ENCODE data around the gene PRTN3. TPM values are rescaled to one million over a fixed set of nuclear protein-coding genes. Genes with fewer than 3 reads are reported as not detected.
"Not testable (repeated sequence)": the region's sequence is repeated elsewhere in the genome, so short reads cannot be mapped to it uniquely, and the experiment has no call there.

PRTN3 gene
- polyA plus RNA-seq, 4 donors = 0.41 TPM; not detected in 3

GRCh38 chr19:873561-874041 lies 32.8 kb downstream of the PRTN3 start:
- Histone ChIP-seq H3K4me3 (ENCODE audit: low read depth in 1 of 3, low read length in 3 of 3) (no peak overlapping the region), H3K27me3 (ENCODE audit: control insufficient read depth in 3 of 3, insufficient read depth in 3 of 3, low read length in 3 of 3) (no peaks in the 10 kb centered on the region), H3K36me3 (ENCODE audit: control insufficient read depth in 3 of 3, insufficient read depth in 2 of 3, low read depth in 1 of 3, low read length in 3 of 3) (peaks cover 4 to 82% (median 6%) of the 10 kb centered on the region in 3 donors), H3K27ac (ENCODE audit: low read depth in 1 of 3, low read length in 2 of 3) (no peak overlapping the region), H3K9me3 (ENCODE audit: control insufficient read depth in 2 of 2, insufficient read depth in 1 of 2, low read depth in 1 of 2, low read length in 1 of 2) (no peaks in the 10 kb centered on the region), H3K4me1 (ENCODE audit: control insufficient read depth in 3 of 3, insufficient read depth in 2 of 3, low read depth in 1 of 3, low read length in 2 of 3) (peaks cover 0 to 3% (median 0%) of the 10 kb centered on the region in 3 donors)
- DNase-seq (no peak), FAIRE-seq (no peak)
- 93 to 96% (median 95%) methylated on average over 19 to 22 of the region's 22 CpGs for WGBS, 3 donors

- H3K27me3 ChIP-seq (ENCODE audit: control insufficient read depth in 3 of 3, insufficient read depth in 3 of 3, low read length in 3 of 3) = no peaks in the 10 kb centered on the region
- H3K9me3 ChIP-seq (ENCODE audit: control insufficient read depth in 2 of 2, insufficient read depth in 1 of 2, low read depth in 1 of 2, low read length in 1 of 2) = no peaks in the 10 kb centered on the region
- no peak overlapping the region for H3K4me3 ChIP-seq (ENCODE audit: low read depth in 1 of 3, low read length in 3 of 3)
- peaks cover 4 to 79% (median 6%) of the 10 kb centered on the region in 3 donors for H3K36me3 ChIP-seq (ENCODE audit: control insufficient read depth in 3 of 3, insufficient read depth in 2 of 3, low read depth in 1 of 3, low read length in 3 of 3)
- no peak overlapping the region for H3K27ac ChIP-seq (ENCODE audit: low read depth in 1 of 3, low read length in 2 of 3)
- peaks cover 0 to 3% (median 0%) of the 10 kb centered on the region in 3 donors for H3K4me1 ChIP-seq (ENCODE audit: control insufficient read depth in 3 of 3, insufficient read depth in 2 of 3, low read depth in 1 of 3, low read length in 2 of 3)
- FAIRE-seq = no peak
- no peak for DNase-seq
- WGBS, 3 donors = 94 to 96% (median 96%) methylated on average over 28 of the region's 28 CpGs
These were observed 34.6 kb downstream of the PRTN3 start for GRCh38 chr19:875265-875879.

GRCh38 chr19:876089-876488 lies 35.3 kb downstream of the PRTN3 start:
- DNase-seq (no peak), FAIRE-seq (no peak)
- H3K9me3 ChIP-seq (ENCODE audit: control insufficient read depth in 2 of 2, insufficient read depth in 1 of 2, low read depth in 1 of 2, low read length in 1 of 2) = no peaks in the 10 kb centered on the region
- peaks cover 6 to 79% (median 7%) of the 10 kb centered on the region in 3 donors for H3K36me3 ChIP-seq (ENCODE audit: control insufficient read depth in 3 of 3, insufficient read depth in 2 of 3, low read depth in 1 of 3, low read length in 3 of 3)
- no peak overlapping the region for H3K27ac ChIP-seq (ENCODE audit: low read depth in 1 of 3, low read length in 2 of 3)
- 77 to 83% (median 82%) methylated on average over 18 of the region's 18 CpGs for WGBS, 3 donors
- no peak overlapping the region for H3K4me3 ChIP-seq (ENCODE audit: low read depth in 1 of 3, low read length in 3 of 3)
- peaks cover 0 to 3% (median 0%) of the 10 kb centered on the region in 3 donors for H3K4me1 ChIP-seq (ENCODE audit: control insufficient read depth in 3 of 3, insufficient read depth in 2 of 3, low read depth in 1 of 3, low read length in 2 of 3)
- no peaks in the 10 kb centered on the region for H3K27me3 ChIP-seq (ENCODE audit: control insufficient read depth in 3 of 3, insufficient read depth in 3 of 3, low read length in 3 of 3)

DNA sequence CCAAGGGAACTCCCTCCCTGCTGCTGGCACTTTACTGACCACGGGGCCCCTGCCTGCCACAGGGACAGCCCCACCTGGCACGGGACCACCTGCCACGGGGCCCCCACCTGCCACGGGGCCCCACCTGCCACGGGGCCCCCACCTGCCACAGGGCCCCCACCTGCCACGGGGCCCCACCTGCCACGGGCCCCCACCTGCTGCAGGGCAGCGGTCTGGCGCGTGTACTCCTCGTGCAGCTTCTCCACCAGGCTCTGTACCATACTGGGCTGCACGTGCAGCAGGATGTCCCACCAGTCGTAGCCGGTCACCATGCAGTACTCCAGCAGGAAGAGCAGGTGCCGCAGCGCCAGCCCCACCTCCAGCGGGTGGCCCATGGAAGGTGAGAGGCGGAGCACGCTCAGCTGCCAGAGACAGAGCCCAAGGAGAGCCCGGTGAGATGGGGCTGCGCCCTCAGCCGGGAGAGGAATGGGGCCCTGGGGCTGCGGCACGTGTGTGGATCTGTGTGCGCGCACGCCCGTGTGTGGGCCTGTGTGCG lies 36.0 kb downstream of the PRTN3 start:
- Histone ChIP-seq H3K4me1 (ENCODE audit: control insufficient read depth in 3 of 3, insufficient read depth in 2 of 3, low read depth in 1 of 3, low read length in 2 of 3) (peaks cover 0 to 3% (median 0%) of the 10 kb centered on the region in 3 donors), H3K27ac (ENCODE audit: low read depth in 1 of 3, low read length in 2 of 3) (no peak overlapping the region), H3K36me3 (ENCODE audit: control insufficient read depth in 3 of 3, insufficient read depth in 2 of 3, low read depth in 1 of 3, low read length in 3 of 3) (peaks cover 8 to 81% (median 12%) of the 10 kb centered on the region in 3 donors), H3K9me3 (ENCODE audit: control insufficient read depth in 2 of 2, insufficient read depth in 1 of 2, low read depth in 1 of 2, low read length in 1 of 2) (no peaks in the 10 kb centered on the region), H3K4me3 (ENCODE audit: low read depth in 1 of 3, low read length in 3 of 3) (no peak overlapping the region), H3K27me3 (ENCODE audit: control insufficient read depth in 3 of 3, insufficient read depth in 3 of 3, low read length in 3 of 3) (no peaks in the 10 kb centered on the region)
- FAIRE-seq (no peak), DNase-seq (no peak)
- WGBS, 3 donors = 86 to 87% (median 87%) methylated on average over 22 to 29 of the region's 29 CpGs

GRCh38 chr19:877992-878660 lies 37.3 kb downstream of the PRTN3 start:
- 89 to 92% (median 92%) methylated on average over 19 to 23 of the region's 23 CpGs for WGBS, 3 donors
- peaks cover 8 to 86% (median 12%) of the 10 kb centered on the region in 3 donors for H3K36me3 ChIP-seq (ENCODE audit: control insufficient read depth in 3 of 3, insufficient read depth in 2 of 3, low read depth in 1 of 3, low read length in 3 of 3)
- H3K9me3 ChIP-seq (ENCODE audit: control insufficient read depth in 2 of 2, insufficient read depth in 1 of 2, low read depth in 1 of 2, low read length in 1 of 2); H3K27ac ChIP-seq (ENCODE audit: low read depth in 1 of 3, low read length in 2 of 3); DNase-seq; FAIRE-seq; H3K4me3 ChIP-seq (ENCODE audit: low read depth in 1 of 3, low read length in 3 of 3); H3K27me3 ChIP-seq (ENCODE audit: control insufficient read depth in 3 of 3, insufficient read depth in 3 of 3, low read length in 3 of 3); H3K4me1 ChIP-seq (ENCODE audit: control insufficient read depth in 3 of 3, insufficient read depth in 2 of 3, low read depth in 1 of 3, low read length in 2 of 3): not testable (repeated sequence)

GRCh38 chr19:878751-879561 lies 38.2 kb downstream of the PRTN3 start:
- H3K36me3 ChIP-seq (ENCODE audit: control insufficient read depth in 3 of 3, insufficient read depth in 2 of 3, low read depth in 1 of 3, low read length in 3 of 3) = peaks cover 6 to 87% (median 12%) of the 10 kb centered on the region in 3 donors
- H3K27ac ChIP-seq (ENCODE audit: low read depth in 1 of 3, low read length in 2 of 3); H3K4me1 ChIP-seq (ENCODE audit: control insufficient read depth in 3 of 3, insufficient read depth in 2 of 3, low read depth in 1 of 3, low read length in 2 of 3); H3K4me3 ChIP-seq (ENCODE audit: low read depth in 1 of 3, low read length in 3 of 3); FAIRE-seq; DNase-seq; H3K27me3 ChIP-seq (ENCODE audit: control insufficient read depth in 3 of 3, insufficient read depth in 3 of 3, low read length in 3 of 3); H3K9me3 ChIP-seq (ENCODE audit: control insufficient read depth in 2 of 2, insufficient read depth in 1 of 2, low read depth in 1 of 2, low read length in 1 of 2): not testable (repeated sequence)
- WGBS, 3 donors = 87 to 91% (median 88%) methylated on average over 21 to 24 of the region's 24 CpGs

DNA sequence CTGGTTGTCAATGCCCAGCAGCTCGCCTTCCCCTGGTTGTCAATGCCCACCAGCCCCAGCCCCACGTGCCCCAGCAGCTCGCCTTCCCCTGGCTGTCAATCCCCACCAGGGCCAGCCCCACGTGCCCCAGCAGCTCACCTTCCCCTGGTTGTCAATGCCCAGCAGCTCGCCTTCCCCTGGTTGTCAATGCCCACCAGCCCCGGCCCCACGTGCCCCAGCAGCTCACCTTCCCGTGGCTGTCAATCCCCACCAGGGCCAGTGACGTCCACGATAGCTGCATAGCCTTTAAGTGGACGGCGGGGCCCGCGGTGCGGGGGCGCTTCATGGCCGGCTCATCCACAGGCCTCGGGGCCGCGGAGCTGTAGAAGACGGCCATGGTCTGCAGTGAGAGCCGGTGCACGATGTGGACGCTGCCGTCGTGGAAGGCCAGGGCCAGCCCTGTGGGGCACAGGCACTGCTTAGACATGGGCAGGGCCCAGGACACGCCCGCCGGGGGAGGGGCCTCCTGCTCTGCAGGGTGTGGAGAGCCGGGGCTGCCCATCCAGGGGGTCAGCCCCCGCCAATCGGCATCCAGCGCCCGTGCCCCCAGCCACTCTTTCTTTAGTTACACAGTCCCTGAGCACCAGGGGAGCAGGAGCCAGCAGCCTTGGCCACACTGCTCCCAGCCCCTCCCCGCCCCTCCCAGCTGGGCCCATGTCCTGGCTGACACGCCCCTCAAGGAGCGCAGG lies 39.1 kb downstream of the PRTN3 start:
- WGBS, 3 donors = 88 to 91% (median 88%) methylated on average over 32 to 37 of the region's 37 CpGs
- H3K27ac ChIP-seq (ENCODE audit: low read depth in 1 of 3, low read length in 2 of 3) = no peak overlapping the region
- DNase-seq = no peak
- H3K4me1 ChIP-seq (ENCODE audit: control insufficient read depth in 3 of 3, insufficient read depth in 2 of 3, low read depth in 1 of 3, low read length in 2 of 3) = no peaks in the 10 kb centered on the region
- peaks cover 4 to 87% (median 12%) of the 10 kb centered on the region in 3 donors for H3K36me3 ChIP-seq (ENCODE audit: control insufficient read depth in 3 of 3, insufficient read depth in 2 of 3, low read depth in 1 of 3, low read length in 3 of 3)
- no peak overlapping the region for H3K4me3 ChIP-seq (ENCODE audit: low read depth in 1 of 3, low read length in 3 of 3)
- no peaks in the 10 kb centered on the region for H3K27me3 ChIP-seq (ENCODE audit: control insufficient read depth in 3 of 3, insufficient read depth in 3 of 3, low read length in 3 of 3)
- no peak for FAIRE-seq
- no peaks in the 10 kb centered on the region for H3K9me3 ChIP-seq (ENCODE audit: control insufficient read depth in 2 of 2, insufficient read depth in 1 of 2, low read depth in 1 of 2, low read length in 1 of 2)
